Erythroblast (primary cell): ENCODE data around the gene GNG4.

Source experiments
- GATA1 ChIP-seq: IDR thresholded peaks from 2 replicates; pipeline ENCODE4 v1.6.1; 2011; ENCODE audit warnings: low read depth, mild to moderate bottlenecking, control low read depth, low read length, moderate library complexity
- POLR2A ChIP-seq: IDR thresholded peaks from 2 replicates; pipeline ENCODE4 v1.6.1; 2011; ENCODE audit warnings: mild to moderate bottlenecking, low read length

DNA sequence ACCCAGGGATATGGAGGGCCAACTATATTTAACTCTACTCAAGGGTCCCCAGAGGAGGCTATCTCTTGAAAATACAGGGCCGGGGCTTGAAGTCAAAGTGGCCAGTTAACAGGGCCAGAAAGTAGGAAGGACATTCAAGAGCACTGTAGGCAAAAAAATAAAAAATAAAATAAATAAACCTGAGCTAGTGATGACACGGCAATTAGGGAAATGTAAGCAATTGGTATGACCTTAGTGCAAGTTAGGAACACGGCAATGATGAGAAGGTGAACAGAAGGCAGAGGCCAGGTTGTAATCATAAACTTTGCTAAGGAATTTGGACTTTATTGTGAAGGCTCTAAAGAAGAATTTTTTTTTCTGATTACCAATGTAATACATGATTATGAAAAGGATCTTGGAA is 142.0 kb downstream of the GNG4 start:
- TF ChIP-seq POLR2A (no peak), GATA1 (no peak)
